RWPE1 (cell line): ENCODE results near the gene CELF1.

Experiments used
- CTCF ChIA-PET: fragments of 350-600 bp; sonication (Branson Sonifier 250); formaldehyde crosslinking; extraction: SDS; loops from one replicate; lab custom pipeline; 2021; lab: Yijun Ruan, JAX
- POLR2A ChIA-PET: fragments of 400-600 bp; formaldehyde crosslinking; extraction: SDS; loops from one replicate; lab custom pipeline; 2020; ENCODE audit warnings: antibody characterized with exemption; ENCODE audit not compliant: low non-redundant PET; lab: Yijun Ruan, JAX
- DNase-seq: peaks from one replicate; pipeline ENCODE4 v3.0.0; 2012; ENCODE audit warnings: low spot score
- H3K27ac ChIP-seq: fragments of 450-650 bp; 2 replicates; pipeline ENCODE4 v1.5.1; 2017
- TF ChIP-seq, protein P1 (sequence below): fragments of 450-650 bp; conservative IDR thresholded peaks from 2 replicates; pipeline ENCODE4 v1.5.1; 2017; ENCODE audit warnings: low read depth, mild to moderate bottlenecking

Gene CELF1

GRCh38 chr11:47451990-47452389 is 100.9 kb downstream of the CELF1 start:
- DNase-seq = no peak
- POLR2A ChIA-PET = no interaction called here
- CTCF ChIA-PET = interaction anchor here (0.6 to 1.2 kb wide), 2 partner anchors 9 to 282 kb away, joined by 3 to 5 read pairs; no protein-coding TSS in a partner anchor
- TF ChIP-seq, protein P1, sequence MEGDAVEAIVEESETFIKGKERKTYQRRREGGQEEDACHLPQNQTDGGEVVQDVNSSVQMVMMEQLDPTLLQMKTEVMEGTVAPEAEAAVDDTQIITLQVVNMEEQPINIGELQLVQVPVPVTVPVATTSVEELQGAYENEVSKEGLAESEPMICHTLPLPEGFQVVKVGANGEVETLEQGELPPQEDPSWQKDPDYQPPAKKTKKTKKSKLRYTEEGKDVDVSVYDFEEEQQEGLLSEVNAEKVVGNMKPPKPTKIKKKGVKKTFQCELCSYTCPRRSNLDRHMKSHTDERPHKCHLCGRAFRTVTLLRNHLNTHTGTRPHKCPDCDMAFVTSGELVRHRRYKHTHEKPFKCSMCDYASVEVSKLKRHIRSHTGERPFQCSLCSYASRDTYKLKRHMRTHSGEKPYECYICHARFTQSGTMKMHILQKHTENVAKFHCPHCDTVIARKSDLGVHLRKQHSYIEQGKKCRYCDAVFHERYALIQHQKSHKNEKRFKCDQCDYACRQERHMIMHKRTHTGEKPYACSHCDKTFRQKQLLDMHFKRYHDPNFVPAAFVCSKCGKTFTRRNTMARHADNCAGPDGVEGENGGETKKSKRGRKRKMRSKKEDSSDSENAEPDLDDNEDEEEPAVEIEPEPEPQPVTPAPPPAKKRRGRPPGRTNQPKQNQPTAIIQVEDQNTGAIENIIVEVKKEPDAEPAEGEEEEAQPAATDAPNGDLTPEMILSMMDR = no peak
- H3K27ac ChIP-seq = peak overlapping the region; percentile 16; the same call in 1 of the 2 replicates

- TF ChIP-seq, protein P1 = no peak
- ChIA-PET POLR2A (no interaction called here), CTCF (interaction anchor here (0.6 kb wide), 1 partner anchor 282 kb away, joined by 5 read pairs; no protein-coding TSS in a partner anchor)
- H3K27ac ChIP-seq = no peak overlapping the region
- DNase-seq = no peak
Observed at GRCh38 chr11:47451436-47451835, 101.5 kb downstream of the CELF1 start.

DNA sequence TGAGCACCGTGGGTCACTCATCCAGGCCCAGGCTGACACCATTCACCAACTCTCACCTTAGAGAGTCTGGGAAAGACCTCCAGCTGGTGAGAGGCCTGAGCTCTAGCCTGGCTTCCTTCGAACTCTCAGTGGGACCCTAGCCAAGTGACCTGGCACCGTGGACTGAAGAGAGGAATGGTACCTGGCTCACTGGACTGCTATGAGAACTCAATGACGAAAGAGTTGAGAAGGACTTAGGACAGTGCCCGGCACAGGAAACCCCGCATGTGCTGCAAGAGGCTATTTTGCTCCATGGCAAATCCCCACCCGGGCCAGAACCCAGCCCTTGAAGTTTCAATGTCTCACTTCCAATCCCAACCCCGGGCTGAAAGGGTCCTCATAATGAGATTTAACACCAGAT is 103.4 kb downstream of the CELF1 start:
- TF ChIP-seq, protein P1 = no peak
- H3K27ac ChIP-seq = 0 out of 2 replicates have a peak overlapping the region, but pooled peaks have one; percentile 1
- CTCF ChIA-PET = no interaction called here
- DNase-seq = no peak
- POLR2A ChIA-PET = no interaction called here

GRCh38 chr11:47448566-47449427 is 104.1 kb downstream of the CELF1 start, which contains the start of gene RAPSN:
Gene RAPSN (minus strand): TSS chr11:47449136. CDS start chr11:47448964, 172 bp downstream.
- 0 out of 2 replicates have a peak within 1 kb of the TSS, but pooled peaks have one; percentile 1 for H3K27ac ChIP-seq
- ChIA-PET POLR2A (no interaction called here), CTCF (no interaction called here)
- TF ChIP-seq, protein P1 = no peak
- DNase-seq = no peak

- H3K27ac ChIP-seq = no peak overlapping the region
- TF ChIP-seq, protein P1 = no peak
- CTCF ChIA-PET = no interaction called here
- POLR2A ChIA-PET = no interaction called here
- DNase-seq = no peak
Observed at GRCh38 chr11:47447906-47448305, 105.0 kb downstream of the CELF1 start.

DNA sequence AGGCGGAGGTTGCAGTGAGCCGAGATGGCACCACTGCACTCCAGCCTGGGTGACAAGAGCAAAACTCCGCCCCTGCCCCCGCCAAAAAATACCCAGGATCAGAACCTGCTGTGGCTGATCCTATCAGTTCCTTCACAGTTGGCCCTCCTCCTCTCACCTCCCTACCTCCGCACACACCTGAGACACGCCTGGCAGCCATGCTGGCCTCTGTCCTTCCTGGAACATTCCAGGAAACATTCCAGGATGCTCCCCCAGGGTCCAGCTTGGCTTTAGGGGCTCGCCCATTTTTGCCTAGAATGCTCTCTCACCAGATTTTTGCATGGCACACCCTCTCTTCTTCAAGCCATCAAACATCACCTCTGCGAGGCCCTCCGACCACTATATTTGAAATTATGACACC is 106.1 kb downstream of the CELF1 start:
- no peak for DNase-seq
- H3K27ac ChIP-seq = no peak overlapping the region
- TF ChIP-seq, protein P1 = no peak
- ChIA-PET POLR2A (no interaction called here), CTCF (no interaction called here)
